HG03060 (cell line): ENCODE results near the gene DOCK11.

Source experiments
- ATAC-seq: cut with Tn5 transposase; IDR thresholded peaks from one replicate; pipeline ENCODE4 v1.9.1; 2021; ENCODE audit warnings: low read depth, moderate number of reproducible peaks; ENCODE audit not compliant: unreplicated experiment

DOCK11 gene

GRCh38 chrX:118621081-118621759 lies 125.6 kb downstream of the DOCK11 start:
- ATAC-seq: no peak

- ATAC-seq: no peak
These were observed 127.4 kb downstream of the DOCK11 start for GRCh38 chrX:118623062-118623461.

- ATAC-seq: no peak
These were observed 130.7 kb downstream of the DOCK11 start for GRCh38 chrX:118626346-118626745.

- ATAC-seq: no peak
These were observed 131.6 kb downstream of the DOCK11 start for GRCh38 chrX:118627084-118627758.

GRCh38 chrX:118630848-118631247 lies 135.2 kb downstream of the DOCK11 start:
- no peak for ATAC-seq

- ATAC-seq: no peak
These were observed 136.0 kb downstream of the DOCK11 start for GRCh38 chrX:118631586-118631985.

- ATAC-seq: no peak
These were observed 137.2 kb downstream of the DOCK11 start for GRCh38 chrX:118632862-118633261.

GRCh38 chrX:118633530-118633929 lies 137.9 kb downstream of the DOCK11 start:
- ATAC-seq: no peak

- ATAC-seq: no peak
These were observed 138.7 kb downstream of the DOCK11 start for GRCh38 chrX:118634336-118634735.

- ATAC-seq: no peak
These were observed 142.4 kb downstream of the DOCK11 start for GRCh38 chrX:118637997-118638396.

GRCh38 chrX:118644378-118644777 lies 148.8 kb downstream of the DOCK11 start:
- no peak for ATAC-seq

- ATAC-seq: no peak
These were observed 157.1 kb downstream of the DOCK11 start for GRCh38 chrX:118652717-118653116.

- ATAC-seq: no peak
These were observed 158.7 kb downstream of the DOCK11 start for GRCh38 chrX:118654331-118654730.

GRCh38 chrX:118655561-118656246 lies 160.1 kb downstream of the DOCK11 start:
- ATAC-seq: no peak

- ATAC-seq: no peak
These were observed 161.8 kb downstream of the DOCK11 start for GRCh38 chrX:118657413-118657812.

GRCh38 chrX:118660085-118660484 lies 164.5 kb downstream of the DOCK11 start:
- no peak for ATAC-seq

GRCh38 chrX:118665204-118665603 lies 169.6 kb downstream of the DOCK11 start:
- ATAC-seq: no peak

GRCh38 chrX:118666521-118666920 lies 170.9 kb downstream of the DOCK11 start:
- no peak for ATAC-seq

GRCh38 chrX:118669435-118669834 lies 173.8 kb downstream of the DOCK11 start:
- ATAC-seq: no peak

- ATAC-seq: no peak
These were observed 179.8 kb downstream of the DOCK11 start for GRCh38 chrX:118675326-118675965.

GRCh38 chrX:118675966-118676349 lies 180.3 kb downstream of the DOCK11 start:
- ATAC-seq: no peak
